Stimulated activated CD8-positive, alpha-beta memory T cell treated with anti-CD3 and anti-CD28 coated beads, Interleukin-4, amount 100 ng/mL, for 4 hours (primary cell): ENCODE measurements around the gene CNKSR3.
"Not testable (repeated sequence)": the region's sequence is repeated elsewhere in the genome, so short reads cannot be mapped to it uniquely, and the experiment has no call there.

ENCODE experiments used
- DNase-seq, 2 donors: peaks; one replicate each; pipeline ENCODE4 v3.0.0-alpha.2; 2020; ENCODE audit warnings: low read depth in 2 of 2, low spot score in 1 of 2

The CNKSR3 gene

DNA sequence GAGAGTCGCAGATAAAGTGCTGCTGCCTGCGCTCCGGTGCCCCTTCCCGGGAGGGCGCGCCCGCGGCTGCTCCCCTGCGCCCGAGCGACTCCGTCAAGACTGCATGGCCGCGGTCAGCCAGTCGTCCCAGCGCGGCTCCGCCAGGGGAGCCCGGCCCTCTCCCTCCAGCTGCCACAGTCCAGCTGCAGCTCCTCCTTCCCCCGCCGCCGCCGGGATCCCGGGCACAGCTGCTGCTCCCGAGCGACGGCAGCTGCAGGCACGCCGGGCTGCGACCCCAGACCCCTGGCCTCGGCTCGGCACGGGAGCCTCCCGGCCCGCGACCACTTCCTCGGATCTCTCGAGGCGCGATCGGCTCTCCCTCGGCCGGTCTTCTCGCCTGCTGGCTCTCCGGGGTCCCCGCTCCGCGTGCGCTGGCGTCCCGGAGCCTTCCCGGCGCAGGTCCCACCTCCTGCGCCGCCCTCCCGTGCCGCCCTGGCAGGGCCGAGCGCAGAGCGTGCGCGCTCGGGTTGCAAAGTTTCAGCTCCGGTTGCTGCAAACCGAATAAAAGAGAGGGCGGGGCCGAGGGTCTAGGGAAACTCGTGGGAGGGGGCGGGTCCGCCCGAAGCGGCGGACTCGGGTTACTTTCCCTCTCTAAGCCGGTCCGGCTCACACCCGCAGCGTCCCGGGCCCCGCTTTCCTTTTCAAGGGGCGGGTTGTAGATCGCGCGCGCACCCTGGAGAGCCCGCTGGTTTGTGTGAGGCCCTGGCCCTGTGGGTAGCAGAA, at the start of gene CNKSR3:
Gene CNKSR3 (minus strand): TSS at position 542 of the 762 bp plus-strand sequence. CDS start 571 bp downstream, outside the sequence.
- no peak for DNase-seq

- DNase-seq = no peak
Observed at GRCh38 chr6:154558984-154559383, 48.5 kb upstream of the CNKSR3 start.

DNA sequence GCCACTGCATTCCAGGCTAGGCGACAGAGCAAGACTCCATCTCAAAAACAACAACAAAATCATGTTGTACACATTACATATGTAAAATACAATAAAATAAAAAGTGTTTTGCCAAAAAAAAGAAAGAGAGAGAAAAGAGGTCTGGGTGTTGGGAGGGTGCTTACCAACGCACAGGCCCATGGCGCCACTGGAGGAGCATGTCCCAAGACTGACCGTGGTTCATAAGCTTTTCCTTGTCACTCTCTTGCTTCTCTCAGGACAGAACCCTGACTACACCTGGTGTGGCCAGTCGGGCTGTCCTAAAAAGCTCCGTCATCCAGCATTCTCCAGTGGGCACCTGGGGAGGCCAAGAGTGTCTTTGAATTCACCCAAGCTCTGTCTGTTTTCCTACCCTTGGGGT, 48.0 kb upstream of the CNKSR3 start:
- no peak for DNase-seq

GRCh38 chr6:154555073-154555677, 44.7 kb upstream of the CNKSR3 start:
- DNase-seq = no peak

- no peak for DNase-seq
Observed at GRCh38 chr6:154554491-154554890, 44.0 kb upstream of the CNKSR3 start.

DNA sequence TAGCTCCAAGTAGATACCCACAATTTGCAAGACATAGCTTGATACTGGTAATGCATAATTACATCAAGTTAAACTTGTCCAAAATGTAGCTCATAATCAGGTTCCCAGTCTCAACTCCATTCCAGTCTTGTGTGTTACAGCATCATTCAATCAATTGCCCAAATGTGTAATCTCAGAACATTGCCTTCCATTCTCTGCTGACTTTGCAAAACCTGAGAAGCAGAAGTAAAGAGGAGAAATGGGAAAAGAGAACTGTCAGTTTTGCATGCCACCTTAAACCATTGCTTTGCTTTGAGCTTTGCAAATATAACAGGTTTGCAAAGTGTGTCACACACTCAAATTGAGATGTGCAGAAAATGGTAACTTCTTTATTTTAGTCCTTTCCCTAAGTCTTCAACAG, 40.3 kb upstream of the CNKSR3 start:
- no peak for DNase-seq

GRCh38 chr6:154549179-154549578, 38.7 kb upstream of the CNKSR3 start:
- no peak for DNase-seq

- no peak for DNase-seq
Observed at GRCh38 chr6:154548130-154548830, 37.8 kb upstream of the CNKSR3 start.

DNA sequence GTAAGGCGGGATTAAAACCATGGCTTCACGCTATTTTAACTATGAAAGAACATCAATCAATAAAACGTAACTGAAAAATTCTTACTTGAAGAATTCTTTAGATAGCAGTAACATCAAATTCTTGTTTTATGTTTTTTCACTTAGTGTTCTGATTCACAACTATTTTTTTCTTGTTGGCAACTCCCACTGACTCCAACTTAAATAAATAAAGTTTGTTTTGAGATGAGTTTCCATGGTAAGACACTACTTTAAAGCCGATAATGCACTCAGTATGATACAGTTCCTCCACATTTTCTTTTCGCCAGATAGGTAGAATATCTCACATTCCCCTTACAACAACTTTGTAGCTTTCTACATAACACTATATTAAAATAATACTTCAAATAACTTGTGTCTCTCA, 33.1 kb upstream of the CNKSR3 start:
- no peak for DNase-seq

DNA sequence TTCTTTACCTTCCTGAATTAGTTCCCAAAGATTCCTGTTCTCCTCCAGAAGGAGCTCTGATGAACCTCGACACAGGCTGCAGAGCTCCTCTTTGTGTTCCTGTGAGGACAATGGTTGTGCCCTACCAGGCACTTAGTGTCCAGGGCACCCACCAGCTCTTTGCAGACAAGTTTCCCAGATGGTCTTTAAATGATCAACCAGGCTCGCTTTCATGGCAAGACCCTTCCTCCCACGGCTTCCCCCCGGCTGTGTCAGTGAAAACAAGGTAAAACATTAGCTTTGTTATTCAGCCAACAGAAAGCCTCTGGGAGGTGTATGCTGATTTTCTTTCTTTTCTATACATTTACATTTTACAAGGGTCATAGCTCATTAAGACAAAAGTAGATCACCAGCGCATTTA, 32.3 kb upstream of the CNKSR3 start:
- no peak for DNase-seq

DNA sequence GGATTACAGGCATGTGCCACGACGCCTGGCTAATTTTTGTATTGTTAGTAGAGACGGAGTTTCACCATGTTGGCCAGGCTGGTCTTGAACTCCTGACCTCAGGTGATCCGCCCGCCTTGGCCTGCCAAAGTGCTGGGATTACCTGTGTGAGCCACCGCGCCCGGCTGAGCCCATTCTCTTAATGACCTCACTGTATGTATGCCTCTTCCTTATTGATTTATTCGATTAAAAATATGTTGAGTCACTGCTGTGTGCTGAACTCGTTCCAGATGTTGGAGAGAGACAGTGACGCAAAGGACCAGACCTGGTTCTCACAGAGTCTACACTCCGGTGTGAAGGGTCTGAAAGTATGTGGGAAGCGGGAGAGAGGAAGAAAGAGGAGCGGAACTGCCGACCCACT, 31.4 kb upstream of the CNKSR3 start:
- not testable (repeated sequence) for DNase-seq

DNA sequence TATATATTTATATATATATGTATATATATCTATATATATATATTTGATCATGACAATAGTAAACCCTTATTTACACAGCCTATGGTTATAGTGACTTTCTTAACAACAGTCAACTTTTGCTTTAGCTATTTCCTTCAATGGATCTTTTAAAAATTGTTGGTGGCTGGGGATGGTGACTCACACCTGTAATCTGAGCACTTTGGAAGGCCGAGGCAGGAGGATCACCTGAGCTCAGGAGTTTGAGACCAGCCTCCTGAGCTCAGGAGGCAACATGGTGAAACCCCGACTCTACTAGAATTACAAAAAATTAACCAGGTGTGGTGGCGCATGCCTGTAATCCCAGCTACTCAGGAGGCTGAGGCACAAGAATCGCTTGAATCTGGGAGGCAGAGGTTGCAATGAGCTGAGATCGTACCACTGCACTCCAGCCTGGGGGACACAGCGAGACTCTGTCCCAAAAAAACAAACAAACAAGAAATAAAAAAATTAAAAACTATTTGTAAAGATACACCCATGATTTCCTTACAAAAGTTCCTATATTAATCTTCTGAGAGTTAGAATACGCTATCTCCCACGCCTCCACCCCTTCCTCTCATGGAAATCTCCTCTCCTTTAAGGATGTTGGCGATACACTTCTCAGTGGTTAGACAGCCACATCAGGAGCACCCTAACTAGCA, 29.2 kb upstream of the CNKSR3 start:
- no peak for DNase-seq

DNA sequence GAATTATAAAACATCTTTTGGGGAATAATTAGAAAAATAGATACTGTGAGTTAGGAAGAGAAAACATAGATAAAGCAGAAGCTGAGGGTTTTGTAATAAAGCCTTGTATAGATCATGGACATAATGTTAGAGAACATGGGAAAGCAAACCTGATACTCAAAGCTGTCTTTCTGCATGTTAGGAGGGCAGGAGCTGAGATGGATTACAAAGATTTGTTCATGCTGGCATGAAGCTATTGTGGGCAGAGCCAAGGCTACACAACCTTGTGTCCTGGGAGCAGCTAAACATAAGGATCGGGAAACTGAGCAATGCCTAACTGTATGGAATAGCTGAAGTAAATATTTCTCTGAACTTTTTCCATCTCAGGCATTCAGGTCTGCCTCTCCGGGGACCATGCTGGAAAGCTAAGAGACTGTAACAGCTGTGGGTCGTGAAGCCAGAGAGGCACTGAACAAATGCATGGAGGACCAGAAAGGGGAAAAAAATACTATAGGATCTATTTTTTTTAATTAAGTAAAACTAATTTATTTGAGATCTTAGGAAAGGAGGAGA, 28.2 kb upstream of the CNKSR3 start:
- DNase-seq = no peak

DNA sequence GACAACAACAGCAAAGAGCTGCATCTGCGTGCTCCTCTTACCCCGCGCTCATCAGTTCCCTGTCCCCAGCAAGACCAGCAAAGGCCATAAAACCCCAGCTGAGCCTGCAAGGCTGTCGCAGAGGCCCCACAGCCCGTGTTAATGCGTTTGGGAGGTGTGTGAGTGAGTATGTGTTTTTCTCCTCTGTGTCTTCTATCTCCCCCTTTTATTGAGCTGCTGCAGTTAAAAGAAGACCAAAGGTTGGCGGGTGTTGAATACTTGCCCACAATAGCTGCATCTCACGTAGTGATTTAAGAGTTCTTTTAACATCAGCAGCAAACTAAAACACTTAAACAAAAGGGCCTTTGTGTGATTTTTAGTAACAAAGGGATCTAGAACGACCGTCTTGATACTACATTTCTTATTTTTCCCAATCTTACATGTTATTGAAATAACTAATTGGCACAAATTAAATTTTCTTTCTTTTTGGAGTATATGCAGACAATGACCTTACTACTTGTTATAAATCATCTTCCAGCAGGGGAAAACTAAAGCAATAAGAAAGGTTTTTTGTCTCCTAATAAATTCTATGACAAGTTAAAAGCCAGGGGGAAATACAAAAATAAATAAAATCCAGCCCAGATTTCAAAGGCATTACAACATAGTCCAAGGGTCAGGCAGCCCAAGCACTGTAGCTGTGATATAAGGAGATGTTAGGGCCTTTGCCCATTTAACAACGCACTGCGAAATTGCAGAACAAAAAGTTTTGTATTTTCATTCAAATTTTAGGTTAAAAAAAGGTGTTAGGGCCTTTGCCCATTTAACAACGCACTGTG, 27.2 kb upstream of the CNKSR3 start:
- DNase-seq = no peak

DNA sequence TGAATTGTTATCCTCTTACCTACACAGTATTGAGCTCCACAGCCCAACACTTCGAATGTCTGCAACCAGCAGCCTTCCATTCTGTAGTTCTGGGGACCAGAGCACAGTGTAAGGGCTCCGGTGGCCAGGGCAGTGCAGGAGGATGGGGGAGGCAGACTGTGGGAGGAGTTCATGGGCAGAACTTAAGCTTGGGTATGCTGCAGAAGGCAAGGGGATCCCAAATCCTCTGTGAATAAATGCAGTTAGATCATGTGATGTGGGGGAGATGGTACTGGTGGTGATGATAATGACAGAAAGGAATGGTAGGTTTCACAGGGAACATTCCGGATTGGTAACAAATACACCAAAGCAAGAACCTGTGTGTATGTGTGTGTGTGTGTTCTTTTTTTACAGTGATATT, 26.5 kb upstream of the CNKSR3 start:
- no peak for DNase-seq

DNA sequence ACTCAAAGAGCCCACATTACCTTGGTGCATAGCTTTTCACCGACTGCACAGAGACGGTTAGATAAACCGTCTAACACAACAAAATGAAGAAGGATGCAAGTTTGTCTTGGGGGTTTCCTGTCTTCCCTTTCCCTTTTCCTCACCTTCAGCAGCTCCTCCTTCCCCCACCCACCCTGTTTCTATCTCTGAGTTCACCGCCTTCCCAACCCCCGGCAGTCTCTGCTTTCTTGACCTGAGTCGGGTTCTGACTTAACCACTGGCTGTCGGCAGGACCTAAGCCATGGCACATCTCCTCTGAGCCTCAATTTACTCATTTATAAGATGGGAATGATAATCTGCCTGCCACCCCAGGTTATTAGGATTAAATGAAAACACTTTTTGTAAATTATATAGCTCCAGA, 25.8 kb upstream of the CNKSR3 start:
- DNase-seq = no peak

DNA sequence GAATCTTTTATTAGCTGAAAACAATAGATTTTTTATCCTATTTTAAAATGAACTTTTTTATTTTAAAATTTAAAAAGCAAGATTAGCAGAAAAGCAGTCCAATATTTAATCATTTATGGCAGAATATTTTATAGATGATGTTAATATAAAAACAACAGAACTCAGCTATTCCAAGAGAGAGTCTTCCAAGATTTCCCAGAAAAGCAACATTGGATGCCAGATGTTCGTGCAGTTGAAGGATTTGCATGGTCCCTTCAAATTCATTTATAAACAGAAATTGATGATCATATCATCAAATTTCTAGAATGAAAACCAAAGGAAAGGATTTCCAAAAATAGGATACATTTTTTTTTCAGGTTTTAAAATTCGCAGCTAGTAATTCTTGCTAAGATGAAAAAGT, 25.4 kb upstream of the CNKSR3 start:
- no peak for DNase-seq

DNA sequence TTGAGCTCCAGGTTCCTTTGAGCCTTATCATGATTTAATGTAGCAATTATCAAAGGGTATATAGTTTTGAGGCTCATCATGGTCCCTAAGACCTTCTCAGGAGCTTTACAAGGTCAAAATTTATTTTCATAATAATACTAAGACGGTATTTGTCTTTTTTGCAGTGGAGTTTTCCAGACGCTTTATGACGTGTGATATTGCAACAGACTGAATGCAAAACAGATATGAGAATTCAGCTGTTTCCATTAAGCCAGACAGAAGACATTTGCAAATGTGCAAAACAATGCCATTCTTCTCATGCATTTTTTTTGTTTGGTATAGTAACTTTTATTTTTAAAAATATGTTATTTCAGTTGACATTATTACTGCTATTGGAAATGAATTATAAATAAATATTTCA, 24.7 kb upstream of the CNKSR3 start:
- no peak for DNase-seq

DNA sequence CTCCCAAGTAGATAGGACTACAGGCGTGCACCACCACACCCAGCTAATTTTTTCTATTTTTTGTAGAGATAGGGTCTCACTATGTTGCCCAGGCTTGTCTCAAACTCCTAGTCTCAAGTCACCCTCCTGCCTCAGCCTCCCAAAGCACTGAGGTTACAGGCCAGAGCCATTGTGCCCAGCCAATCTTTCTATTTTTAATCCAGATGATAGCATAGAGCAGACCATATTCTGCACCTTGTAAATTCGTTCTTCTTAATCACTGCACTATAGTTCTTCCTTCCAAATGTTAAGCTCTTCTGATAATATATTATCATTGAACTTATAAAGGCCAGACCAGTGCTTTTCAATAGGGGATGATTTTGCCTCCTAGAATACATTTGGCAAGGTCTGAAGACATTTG, 24.0 kb upstream of the CNKSR3 start:
- DNase-seq = no peak

DNA sequence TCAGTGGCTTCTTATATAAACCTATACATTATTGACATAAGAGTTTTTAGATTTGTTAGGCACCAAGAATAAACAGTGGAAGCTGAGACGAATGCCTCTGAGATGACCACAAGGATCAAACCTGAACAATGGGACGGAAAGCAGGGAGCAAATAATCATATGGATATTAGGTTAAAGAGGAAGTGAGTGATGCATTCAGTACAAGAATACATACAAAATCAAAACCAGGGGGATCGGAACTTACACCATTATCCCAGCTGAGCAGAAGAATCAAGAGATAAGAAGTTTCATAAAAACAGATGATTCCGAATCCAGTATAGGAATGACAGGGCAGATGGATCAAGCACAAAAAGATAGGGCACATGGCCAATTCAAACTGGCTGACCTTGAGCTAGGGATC, 21.9 kb upstream of the CNKSR3 start:
- no peak for DNase-seq

GRCh38 chr6:154529957-154530356, 19.5 kb upstream of the CNKSR3 start:
- no peak for DNase-seq
